ENCODE measurements around the gene KCNIP1.

Gene KCNIP1

GRCh38 chr5:170758481-170758880, 254.7 kb downstream of the KCNIP1 start (continued):
- no peak for TF ChIP-seq ZNF514 (tag by site-specific recombination; IDR thresholded peaks at IDR 0.05)

- Histone ChIP-seq H3K36me3 (ENCODE audit: control insufficient read depth in 2 of 2, insufficient read depth in 1 of 2, low read length in 2 of 2) (no peaks in the 10 kb centered on the region), H3K4me1 (ENCODE audit: control insufficient read depth, insufficient read depth, low read length) (peaks cover 8% of the 10 kb centered on the region), H3K4me3 (ENCODE audit: low read depth, low read length) (no peak overlapping the region), H3K27ac (ENCODE audit: extremely low read depth, low read depth, low read length) (no peak overlapping the region), H3K9me3 (ENCODE audit: control insufficient read depth, insufficient read depth, low read depth, low read length) (no peaks in the 10 kb centered on the region)
- POLR2A ChIA-PET: no interaction called here
- CTCF ChIA-PET: interaction anchor here (1.1 kb wide), 1 partner anchor 12 kb away, joined by 3 read pairs; no protein-coding TSS in a partner anchor
- TF ChIP-seq MZF1 (tag by site-specific recombination; IDR thresholded peaks at IDR 0.05; ENCODE audit: borderline replicate concordance) (no peak), HOXD13 (CRISPR knock-in tag; IDR thresholded peaks at IDR 0.05; ENCODE audit: borderline replicate concordance) (no peak), ZNF777 (tag by site-specific recombination; IDR thresholded peaks at IDR 0.05; ENCODE audit: borderline replicate concordance) (no peak), TSHZ1 (tag by site-specific recombination; IDR thresholded peaks at IDR 0.05; ENCODE audit: borderline replicate concordance) (no peak), ZNF837 (tag by site-specific recombination; IDR thresholded peaks at IDR 0.05) (no peak), ZNF426 (tag by site-specific recombination; IDR thresholded peaks at IDR 0.05) (no peak), SP2 (tag by site-specific recombination; IDR thresholded peaks at IDR 0.05) (no peak), ZNF335 (tag by site-specific recombination; conservative IDR thresholded peaks at IDR 0.05) (no peak)
Measured at GRCh38 chr5:170760113-170760512, 256.3 kb downstream of the KCNIP1 start.

- H3K27ac ChIP-seq (ENCODE audit: extremely low read depth, low read depth, low read length): no peak overlapping the region
- H3K4me1 ChIP-seq (ENCODE audit: control insufficient read depth, insufficient read depth, low read length): peaks cover 3% of the 10 kb centered on the region
- POLR2A ChIA-PET: no interaction called here
- no peaks in the 10 kb centered on the region for H3K36me3 ChIP-seq (ENCODE audit: control insufficient read depth in 2 of 2, insufficient read depth in 1 of 2, low read length in 2 of 2)
- H3K9me3 ChIP-seq (ENCODE audit: control insufficient read depth, insufficient read depth, low read depth, low read length): no peaks in the 10 kb centered on the region
- TF ChIP-seq ZNF560 (tag by site-specific recombination; IDR thresholded peaks at IDR 0.05; ENCODE audit: borderline replicate concordance) (no peak), ZNF555 (tag by site-specific recombination; conservative IDR thresholded peaks at IDR 0.05) (no peak), ZNF223 (tag by site-specific recombination; IDR thresholded peaks at IDR 0.05) (no peak), REPIN1 (tag by site-specific recombination; IDR thresholded peaks at IDR 0.05; ENCODE audit: low read depth) (no peak), ZNF398 (tag by site-specific recombination; IDR thresholded peaks at IDR 0.05) (no peak), ZNF521 (tag by site-specific recombination; IDR thresholded peaks at IDR 0.05) (no peak), ZNF707 (tag by site-specific recombination; IDR thresholded peaks at IDR 0.05) (no peak), ZNF416 (tag by site-specific recombination; IDR thresholded peaks at IDR 0.05) (no peak), ZNF112 (tag by site-specific recombination; IDR thresholded peaks at IDR 0.05) (no peak), INSM2 (tag by site-specific recombination; IDR thresholded peaks at IDR 0.05) (no peak), SETDB1 (IDR thresholded peaks at IDR 0.05; ENCODE audit: insufficient read length, low read length) (no peak), ZNF2 (tag by site-specific recombination; IDR thresholded peaks at IDR 0.05) (no peak)
- CTCF ChIA-PET: interaction anchor here (0.9 kb wide), 1 partner anchor 70 kb away, joined by 3 read pairs; no protein-coding TSS in a partner anchor
- H3K4me3 ChIP-seq (ENCODE audit: low read depth, low read length): no peak overlapping the region
Measured at GRCh38 chr5:170761048-170761707, 257.4 kb downstream of the KCNIP1 start.

Measured in HEK293 (cell line).